Panc1 (cell line): ENCODE measurements around the gene AP5S1.

Experiments
- POLR2AphosphoS5 ChIP-seq: IDR thresholded peaks from 2 replicates; pipeline ENCODE4 v1.6.1; 2012; ENCODE audit warnings: mild to moderate bottlenecking, low read depth, low read length, moderate library complexity
- SIN3A ChIP-seq: IDR thresholded peaks from 2 replicates; pipeline ENCODE4 v1.6.1; 2012; ENCODE audit warnings: low read depth, mild to moderate bottlenecking, low read length, moderate library complexity, borderline replicate concordance; ENCODE audit not compliant: insufficient read depth
- TCF7L2 ChIP-seq: IDR thresholded peaks from 2 replicates; pipeline ENCODE4 v1.6.1; 2011; ENCODE audit warnings: mild to moderate bottlenecking, low read depth, low read length, inconsistent platforms
- TF ChIP-seq, protein P1 (sequence below): fragments of 450-650 bp; IDR thresholded peaks from 2 replicates; pipeline ENCODE4 v1.5.1; 2017; ENCODE audit warnings: mild to moderate bottlenecking
- TF ChIP-seq, protein P2 (sequence below), 2 experiments: IDR thresholded peaks; 2 replicates each; pipeline ENCODE4 v1.6.1; 2011 to 2012; ENCODE audit warnings: low read depth in 2 of 2, control low read depth in 1 of 2, low read length in 1 of 2, mild to moderate bottlenecking in 1 of 2, moderate library complexity in 1 of 2; ENCODE audit not compliant: insufficient read depth in 1 of 2

DNA sequence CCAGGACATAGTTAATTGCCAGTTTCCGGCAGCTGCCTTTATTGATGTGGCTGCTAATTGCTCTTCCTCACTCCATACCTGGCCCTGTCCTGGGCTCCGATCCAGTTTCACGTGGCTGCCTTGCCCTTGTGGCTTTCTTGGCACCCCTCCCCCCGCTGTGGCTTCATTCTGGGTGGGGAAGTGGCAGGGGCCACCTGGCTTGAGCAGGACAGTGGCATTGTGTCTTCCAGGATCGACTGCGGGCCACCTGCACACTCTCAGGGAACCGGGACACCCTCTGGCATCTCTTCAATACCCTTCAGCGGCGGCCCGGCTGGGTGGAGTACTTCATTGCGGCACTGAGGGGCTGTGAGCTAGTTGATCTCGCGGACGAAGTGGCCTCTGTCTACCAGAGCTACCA is 37.1 kb downstream of the AP5S1 start:
- TF ChIP-seq, protein P1, sequence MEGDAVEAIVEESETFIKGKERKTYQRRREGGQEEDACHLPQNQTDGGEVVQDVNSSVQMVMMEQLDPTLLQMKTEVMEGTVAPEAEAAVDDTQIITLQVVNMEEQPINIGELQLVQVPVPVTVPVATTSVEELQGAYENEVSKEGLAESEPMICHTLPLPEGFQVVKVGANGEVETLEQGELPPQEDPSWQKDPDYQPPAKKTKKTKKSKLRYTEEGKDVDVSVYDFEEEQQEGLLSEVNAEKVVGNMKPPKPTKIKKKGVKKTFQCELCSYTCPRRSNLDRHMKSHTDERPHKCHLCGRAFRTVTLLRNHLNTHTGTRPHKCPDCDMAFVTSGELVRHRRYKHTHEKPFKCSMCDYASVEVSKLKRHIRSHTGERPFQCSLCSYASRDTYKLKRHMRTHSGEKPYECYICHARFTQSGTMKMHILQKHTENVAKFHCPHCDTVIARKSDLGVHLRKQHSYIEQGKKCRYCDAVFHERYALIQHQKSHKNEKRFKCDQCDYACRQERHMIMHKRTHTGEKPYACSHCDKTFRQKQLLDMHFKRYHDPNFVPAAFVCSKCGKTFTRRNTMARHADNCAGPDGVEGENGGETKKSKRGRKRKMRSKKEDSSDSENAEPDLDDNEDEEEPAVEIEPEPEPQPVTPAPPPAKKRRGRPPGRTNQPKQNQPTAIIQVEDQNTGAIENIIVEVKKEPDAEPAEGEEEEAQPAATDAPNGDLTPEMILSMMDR = no peak
- TF ChIP-seq, protein P2, sequence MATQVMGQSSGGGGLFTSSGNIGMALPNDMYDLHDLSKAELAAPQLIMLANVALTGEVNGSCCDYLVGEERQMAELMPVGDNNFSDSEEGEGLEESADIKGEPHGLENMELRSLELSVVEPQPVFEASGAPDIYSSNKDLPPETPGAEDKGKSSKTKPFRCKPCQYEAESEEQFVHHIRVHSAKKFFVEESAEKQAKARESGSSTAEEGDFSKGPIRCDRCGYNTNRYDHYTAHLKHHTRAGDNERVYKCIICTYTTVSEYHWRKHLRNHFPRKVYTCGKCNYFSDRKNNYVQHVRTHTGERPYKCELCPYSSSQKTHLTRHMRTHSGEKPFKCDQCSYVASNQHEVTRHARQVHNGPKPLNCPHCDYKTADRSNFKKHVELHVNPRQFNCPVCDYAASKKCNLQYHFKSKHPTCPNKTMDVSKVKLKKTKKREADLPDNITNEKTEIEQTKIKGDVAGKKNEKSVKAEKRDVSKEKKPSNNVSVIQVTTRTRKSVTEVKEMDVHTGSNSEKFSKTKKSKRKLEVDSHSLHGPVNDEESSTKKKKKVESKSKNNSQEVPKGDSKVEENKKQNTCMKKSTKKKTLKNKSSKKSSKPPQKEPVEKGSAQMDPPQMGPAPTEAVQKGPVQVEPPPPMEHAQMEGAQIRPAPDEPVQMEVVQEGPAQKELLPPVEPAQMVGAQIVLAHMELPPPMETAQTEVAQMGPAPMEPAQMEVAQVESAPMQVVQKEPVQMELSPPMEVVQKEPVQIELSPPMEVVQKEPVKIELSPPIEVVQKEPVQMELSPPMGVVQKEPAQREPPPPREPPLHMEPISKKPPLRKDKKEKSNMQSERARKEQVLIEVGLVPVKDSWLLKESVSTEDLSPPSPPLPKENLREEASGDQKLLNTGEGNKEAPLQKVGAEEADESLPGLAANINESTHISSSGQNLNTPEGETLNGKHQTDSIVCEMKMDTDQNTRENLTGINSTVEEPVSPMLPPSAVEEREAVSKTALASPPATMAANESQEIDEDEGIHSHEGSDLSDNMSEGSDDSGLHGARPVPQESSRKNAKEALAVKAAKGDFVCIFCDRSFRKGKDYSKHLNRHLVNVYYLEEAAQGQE (IDR thresholded peaks at IDR 0.05; ENCODE audit: insufficient read depth in 1 of 2, low read depth in 2 of 2, low read length in 1 of 2) = no peak
- TF ChIP-seq POLR2AphosphoS5 = no peak
- no peak for TF ChIP-seq SIN3A
- no peak for TF ChIP-seq TCF7L2
